Osteoblast (primary cell): ENCODE results near the gene RPS18. TPM values are rescaled to one million over a fixed set of nuclear protein-coding genes. Genes with fewer than 3 reads are reported as not detected.
A peak's percentile ranks its signal among the peaks of the same experiment; 100 is the strongest.

Source experiments
- DNase-seq: peaks from one replicate; pipeline ENCODE4 v3.0.0; 2011; ENCODE audit warnings: low spot score, mixed read lengths; ENCODE audit not compliant: insufficient read length; ENCODE audit errors: missing footprints
- H2AFZ ChIP-seq: 2 replicates; pipeline ENCODE4 v1.6.0; 2011; ENCODE audit warnings: mild to moderate bottlenecking, low read length
- H3K27ac ChIP-seq: 2 replicates; pipeline ENCODE4 v1.5.1; 2011; ENCODE audit warnings: mild to moderate bottlenecking, low read depth, low read length, moderate library complexity
- H3K27me3 ChIP-seq: 2 replicates; pipeline ENCODE4 v1.6.0; 2012; ENCODE audit warnings: mild to moderate bottlenecking, control low read depth, inconsistent platforms, low read length, moderate library complexity; ENCODE audit not compliant: insufficient read depth
- H3K36me3 ChIP-seq: 2 replicates; pipeline ENCODE4 v1.5.1; 2011; ENCODE audit warnings: mild to moderate bottlenecking, low read length, control low read depth, moderate library complexity; ENCODE audit not compliant: insufficient read depth
- H3K4me1 ChIP-seq: 2 replicates; pipeline ENCODE4 v1.5.1; 2011; ENCODE audit warnings: mild to moderate bottlenecking, low read length, control low read depth, moderate library complexity; ENCODE audit not compliant: insufficient read depth
- H3K4me2 ChIP-seq: 2 replicates; pipeline ENCODE4 v1.6.0; 2011; ENCODE audit warnings: mild to moderate bottlenecking, low read length; ENCODE audit not compliant: insufficient read depth
- H3K4me3 ChIP-seq: fragments of 200-600 bp; sonication (generic); 3 replicates; pipeline ENCODE4 v1.5.1; 2012; ENCODE audit warnings: mild to moderate bottlenecking, low read length, inconsistent platforms; ENCODE audit not compliant: insufficient read depth
- H3K79me2 ChIP-seq: 2 replicates; pipeline ENCODE4 v1.6.0; 2012; ENCODE audit warnings: mild to moderate bottlenecking, low read length, control low read depth, inconsistent platforms; ENCODE audit not compliant: insufficient read depth
- H3K9me3 ChIP-seq: 2 replicates; pipeline ENCODE4 v1.5.1; 2011; ENCODE audit warnings: low read depth, low read length, control low read depth
- H4K20me1 ChIP-seq: 2 replicates; pipeline ENCODE4 v1.6.0; 2012; ENCODE audit warnings: mild to moderate bottlenecking, low read length, control low read depth; ENCODE audit not compliant: insufficient read depth
- CTCF ChIP-seq: IDR thresholded peaks from 2 replicates; pipeline ENCODE4 v1.5.1; 2011; ENCODE audit warnings: mild to moderate bottlenecking, low read depth, low read length, moderate library complexity; ENCODE audit errors: extremely low read depth
- total RNA-seq: library from RNA; depleted of rRNA; stranded (reverse); fragments of >200 nt; gene quantifications from 2 replicates; pipeline ENCODE4 v1.2.3, GENCODE V29; 2012

RPS18 gene
- total RNA-seq, 1 donor = 1,994 TPM

DNA sequence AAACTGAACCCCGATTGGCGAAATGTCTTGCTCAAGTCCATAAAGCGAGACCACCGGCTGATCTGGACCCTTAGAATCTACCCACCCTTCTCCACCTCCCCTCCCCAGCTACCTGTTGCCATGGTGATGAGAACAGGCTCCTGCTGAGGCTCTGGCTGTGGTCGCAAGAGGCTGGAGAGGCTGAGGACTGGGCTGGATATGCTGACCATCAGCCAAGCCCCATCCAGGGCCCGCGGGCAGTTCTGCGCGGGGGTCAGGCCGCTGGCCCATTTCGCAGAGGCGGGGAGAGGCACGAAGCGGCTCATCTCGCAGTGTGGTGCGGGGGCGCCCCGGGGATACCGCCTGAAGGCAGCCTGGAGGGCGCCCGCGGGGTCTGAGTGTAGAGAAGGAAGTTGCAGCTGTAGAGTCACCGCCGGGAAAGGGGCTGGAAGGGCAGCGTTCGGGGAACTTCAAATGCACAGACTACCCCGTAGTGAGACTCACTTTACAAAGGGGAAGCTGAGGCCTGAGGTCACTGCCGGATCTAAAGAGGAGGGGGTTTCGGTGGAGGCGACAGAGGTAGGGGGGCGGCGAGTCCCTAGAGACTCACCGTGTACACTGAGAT lies 41.3 kb downstream of the RPS18 start:
- Histone ChIP-seq H3K9me3 (no peaks in the 10 kb centered on the region), H3K36me3 (peaks cover 7% of the 10 kb centered on the region), H3K4me1 (peaks cover 24% of the 10 kb centered on the region), H3K4me2 (peak overlapping the region; percentile 87), H2AFZ (peak overlapping the region; percentile 87), H3K4me3 (peak overlapping the region; percentile 99), H3K27ac (peak overlapping the region; percentile 95), H3K27me3 (no peaks in the 10 kb centered on the region), H4K20me1 (peaks cover 27% of the 10 kb centered on the region), H3K79me2 (peaks cover 60% of the 10 kb centered on the region)
- peak; percentile 89 for DNase-seq
- TF ChIP-seq CTCF = no peak

DNA sequence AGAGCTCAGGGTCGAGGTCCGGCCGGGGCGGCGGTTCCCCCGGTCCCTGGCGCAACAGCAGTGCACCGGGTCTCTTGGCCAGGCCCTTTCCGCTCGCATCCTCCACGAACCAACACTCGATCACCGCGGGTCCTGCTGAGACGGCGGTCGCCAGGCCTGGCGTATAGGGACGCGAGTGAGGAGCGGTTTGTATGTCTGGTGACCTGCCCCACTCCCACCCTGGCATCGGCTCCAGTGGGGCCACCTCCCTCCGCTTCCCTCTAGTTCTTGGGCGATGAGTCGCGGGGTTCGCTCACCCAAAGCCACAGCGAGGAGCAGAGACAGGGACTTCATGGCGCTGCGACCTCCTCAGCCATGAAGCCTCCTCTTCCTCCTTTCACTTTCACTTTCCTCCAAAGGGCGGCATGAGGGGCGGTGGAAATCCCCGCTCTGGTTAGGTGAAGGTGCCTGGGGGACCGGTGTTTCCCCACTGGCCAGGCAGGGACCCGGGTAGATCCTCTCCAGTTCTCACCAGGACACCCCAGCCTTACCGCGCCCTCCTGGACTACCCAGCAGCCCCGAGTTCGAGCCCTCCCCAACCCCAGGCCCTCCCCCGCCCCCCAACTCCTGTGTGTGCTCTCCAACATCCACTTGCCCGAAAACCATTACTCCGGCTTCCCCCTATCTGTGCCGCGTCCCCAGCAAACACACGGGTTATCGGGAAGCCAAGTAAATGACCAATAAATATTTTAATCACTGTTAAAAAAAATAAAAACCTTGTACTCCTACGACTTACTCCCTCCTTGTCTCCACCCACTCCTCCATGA lies 42.0 kb downstream of the RPS18 start, which contains the start of gene TAPBP:
Gene TAPBP, minus strand, starts transcription at position 370 of the 806 bp plus-strand sequence. Its CDS starts 37 bp downstream, at position 333.
- peaks cover 60% of the 10 kb centered on the region for H3K79me2 ChIP-seq
- H3K4me3 ChIP-seq = peak within 1 kb of the TSS; percentile 99
- H3K4me2 ChIP-seq = peak within 1 kb of the TSS; percentile 87
- peaks cover 27% of the 10 kb centered on the region for H4K20me1 ChIP-seq
- no peaks in the 10 kb centered on the region for H3K9me3 ChIP-seq
- peaks cover 31% of the 10 kb centered on the region for H3K4me1 ChIP-seq
- peak; percentile 90 for DNase-seq
- peaks cover 13% of the 10 kb centered on the region for H3K36me3 ChIP-seq
- H2AFZ ChIP-seq = peak within 1 kb of the TSS; percentile 87
- H3K27me3 ChIP-seq = no peaks in the 10 kb centered on the region
- TF ChIP-seq CTCF = no peak
- H3K27ac ChIP-seq = peak within 1 kb of the TSS; percentile 95

- Histone ChIP-seq H2AFZ (peak overlapping the region; percentile 23), H3K4me1 (peaks cover 38% of the 10 kb centered on the region), H3K4me2 (peak overlapping the region; percentile 87), H3K9me3 (no peaks in the 10 kb centered on the region), H3K79me2 (peaks cover 63% of the 10 kb centered on the region), H3K27ac (peak overlapping the region; percentile 95), H3K36me3 (peaks cover 19% of the 10 kb centered on the region), H4K20me1 (peaks cover 27% of the 10 kb centered on the region), H3K4me3 (peak overlapping the region; percentile 99), H3K27me3 (no peaks in the 10 kb centered on the region)
- DNase-seq = no peak
- TF ChIP-seq CTCF = no peak
Measured at GRCh38 chr6:33314515-33314942, 42.7 kb downstream of the RPS18 start.
